CD14-positive monocyte (primary cell): ENCODE results near the gene MIEF1. TPM values are rescaled to one million over a fixed set of nuclear protein-coding genes. Genes with fewer than 3 reads are reported as not detected.

Source experiments
- DNase-seq, 3 donors: peaks; one replicate each; pipeline ENCODE4 v3.0.0-alpha.2; 2011 to 2022
- H2AFZ ChIP-seq: 2 replicates; pipeline ENCODE4 v1.6.0; 2012; ENCODE audit warnings: mild to moderate bottlenecking, low read depth, low read length, inconsistent platforms; ENCODE audit not compliant: insufficient read depth, poor library complexity, severe bottlenecking
- H3K27ac ChIP-seq, 2 donors: 1 replicate in 1 of 2; 2 replicates in 1 of 2; pipeline ENCODE4 v1.5.1; 2012 to 2013; ENCODE audit warnings: low read length in 2 of 2, control low read depth in 1 of 2, inconsistent platforms in 1 of 2, low read depth in 1 of 2, mild to moderate bottlenecking in 1 of 2
- H3K27me3 ChIP-seq, 2 donors: one replicate each; pipeline versions ENCODE4 v1.6.0 to v1.6.1; 2011 to 2013; ENCODE audit warnings: low read length in 2 of 2; ENCODE audit not compliant: control insufficient read depth in 2 of 2, insufficient read depth in 2 of 2
- H3K36me3 ChIP-seq, 2 donors: replicated peaks in 1 of 2; 1 replicate in 1 of 2; 2 replicates in 1 of 2; pipeline versions ENCODE4 v1.5.1 to v1.6.1; 2012 to 2013; ENCODE audit warnings: low read length in 2 of 2, control low read depth in 1 of 2, inconsistent platforms in 1 of 2, mild to moderate bottlenecking in 1 of 2; ENCODE audit not compliant: insufficient read depth in 2 of 2, control insufficient read depth in 1 of 2
- H3K4me1 ChIP-seq, 2 donors: 1 replicate in 1 of 2; 2 replicates in 1 of 2; pipeline versions ENCODE4 v1.5.1 to v1.6.1; 2012 to 2013; ENCODE audit warnings: low read length in 2 of 2, control low read depth in 1 of 2, inconsistent platforms in 1 of 2, mild to moderate bottlenecking in 1 of 2, moderate library complexity in 1 of 2; ENCODE audit not compliant: insufficient read depth in 2 of 2, control insufficient read depth in 1 of 2
- H3K4me2 ChIP-seq: replicated peaks from 2 replicates; pipeline ENCODE3; 2012; ENCODE audit warnings: low read length, moderate library complexity, mild to moderate bottlenecking; ENCODE audit not compliant: poor library complexity, severe bottlenecking; ENCODE audit errors: extremely low read depth
- H3K4me3 ChIP-seq, 3 experiments: fragments of 200-600 bp in 1 of 3; sonication (generic) in 1 of 3; replicated peaks in 1 of 3; 1 replicate in 2 of 3; 2 replicates in 1 of 3; pipeline ENCODE4 v1.5.1; 2011 to 2013; ENCODE audit warnings: low read length in 3 of 3, mild to moderate bottlenecking in 3 of 3, control low read depth in 2 of 3, low read depth in 2 of 3, inconsistent platforms in 1 of 3, moderate library complexity in 1 of 3
- H3K79me2 ChIP-seq: 2 replicates; pipeline ENCODE4 v1.6.0; 2012; ENCODE audit warnings: mild to moderate bottlenecking, control low read depth, inconsistent platforms, low read length, moderate library complexity; ENCODE audit not compliant: insufficient read depth
- H3K9ac ChIP-seq: 2 replicates; pipeline ENCODE4 v1.6.0; 2017; ENCODE audit warnings: low read length, mild to moderate bottlenecking; ENCODE audit not compliant: insufficient read depth, poor library complexity, severe bottlenecking
- H3K9me3 ChIP-seq, 2 donors: replicated peaks in 1 of 2; 1 replicate in 1 of 2; 2 replicates in 1 of 2; pipeline versions ENCODE4 v1.5.1 to v1.6.1; 2012 to 2013; ENCODE audit warnings: low read length in 2 of 2, control low read depth in 1 of 2; ENCODE audit not compliant: control insufficient read depth in 1 of 2, insufficient read depth in 1 of 2
- H4K20me1 ChIP-seq: 2 replicates; pipeline ENCODE4 v1.6.0; 2012; ENCODE audit warnings: mild to moderate bottlenecking, low read length, control low read depth, moderate library complexity; ENCODE audit not compliant: insufficient read depth
- H3K27ac Mint-ChIP-seq, 7 donors: one replicate each; pipeline ENCODE4 v1.8.0; 2020; ENCODE audit warnings: mild to moderate bottlenecking in 7 of 7, mixed read lengths in 7 of 7, moderate library complexity in 6 of 7, inconsistent platforms in 2 of 7
- H3K27me3 Mint-ChIP-seq, 3 donors: one replicate each; pipeline ENCODE4 v1.8.0; 2021 to 2022; ENCODE audit warnings: low read depth in 3 of 3, mild to moderate bottlenecking in 3 of 3, mixed read lengths in 3 of 3, moderate library complexity in 3 of 3, inconsistent platforms in 1 of 3
- H3K36me3 Mint-ChIP-seq, 2 donors: one replicate each; pipeline ENCODE4 v1.8.0; 2020; ENCODE audit warnings: mixed read lengths in 2 of 2, inconsistent platforms in 1 of 2, mild to moderate bottlenecking in 1 of 2
- H3K4me1 Mint-ChIP-seq: one replicate; pipeline ENCODE4 v1.8.0; 2020; ENCODE audit warnings: mild to moderate bottlenecking, mixed read lengths
- H3K4me3 Mint-ChIP-seq, 2 donors: one replicate each; pipeline ENCODE4 v1.8.0; 2020; ENCODE audit warnings: mild to moderate bottlenecking in 2 of 2, mixed read lengths in 2 of 2, moderate library complexity in 1 of 2
- H3K9me3 Mint-ChIP-seq, 7 donors: one replicate each; pipeline ENCODE4 v1.8.0; 2020 to 2022; ENCODE audit warnings: mixed read lengths in 7 of 7, mild to moderate bottlenecking in 6 of 7, moderate library complexity in 6 of 7, inconsistent platforms in 2 of 7
- WGBS: methylation state at CpG from one replicate; pipeline ENCODE4 v1.1.5; 2013; ENCODE audit warnings: missing lambda C conversion rate; ENCODE audit not compliant: insufficient coverage; 5-methylcytosine and 5-hydroxymethylcytosine counted together
- intact Hi-C, 2 donors: fragments of 100-400 bp; cut with micrococcal nuclease; formaldehyde crosslinking; loops; one replicate each; pipeline versions ENCODE4 v1.15.0 to v1.15.1; 2023
- polyA plus RNA-seq, 3 donors: library from polyadenylated mRNA; depleted of rRNA in 1 of 3; unstranded in 2 of 3; stranded (reverse) in 1 of 3; fragments of 300-500 nt in 2 of 3; fragments of >200 nt in 1 of 3; fragmentation: Illumina TruSeq in 2 of 3; gene quantifications; 1 replicate in 2 of 3; 2 replicates in 1 of 3; pipeline ENCODE4 v1.2.3, GENCODE V29; 2012 to 2021
- TF ChIP-seq, protein P1 (sequence below): fragments of 200-600 bp; IDR thresholded peaks from one replicate; pipeline ENCODE4 v1.8.0; 2022; ENCODE audit warnings: antibody characterized with exemption, mild to moderate bottlenecking

MIEF1 gene
- polyA plus RNA-seq, 3 donors, result 9.4 to 14.0 (median 13.3) TPM

DNA sequence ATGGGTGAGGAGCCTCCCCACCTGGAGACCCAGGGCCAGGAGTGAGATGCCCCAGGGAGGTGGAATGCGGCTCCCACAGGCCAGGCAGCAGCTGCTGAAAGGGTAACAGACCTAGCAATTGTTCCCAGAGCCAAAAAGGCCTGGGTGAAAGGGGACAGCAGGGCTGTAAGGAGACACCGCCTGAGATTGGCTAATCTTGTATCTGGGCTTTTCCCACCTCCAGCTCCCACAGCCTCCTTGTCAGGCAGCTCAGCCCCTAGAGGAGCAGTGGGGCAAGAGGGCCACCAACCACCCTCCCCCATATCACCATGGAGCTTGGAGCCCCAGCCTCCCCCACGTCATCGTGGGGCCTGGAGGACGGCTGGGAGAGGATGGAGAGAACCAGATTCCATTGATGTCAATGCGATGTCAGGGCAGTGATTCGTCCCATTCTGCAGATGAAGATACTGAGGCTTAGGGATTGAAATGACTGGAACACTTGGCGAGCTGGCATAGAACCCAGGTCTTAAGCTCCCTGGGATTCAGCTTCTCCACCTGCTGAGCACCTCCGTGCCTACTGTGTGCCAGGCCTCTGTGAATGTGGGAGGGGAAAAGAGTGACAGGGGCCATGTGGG is 48.2 kb upstream of the MIEF1 start:
- 78% methylated on average over 6 of the region's 9 CpGs for WGBS
- Mint-ChIP-seq H3K27me3 (peaks cover 44 to 46% (median 45%) of the 10 kb centered on the region in 3 donors), H3K4me3 (no peak overlapping the region), H3K36me3 (peaks cover 7 to 8% of the 10 kb centered on the region in 2 donors), H3K4me1 (peaks cover 6% of the 10 kb centered on the region), H3K9me3 (peaks cover 0 to 22% (median 16%) of the 10 kb centered on the region in 7 donors), H3K27ac (no peak overlapping the region)
- no peak overlapping the region for H2AFZ ChIP-seq
- H3K79me2 ChIP-seq, result no peaks in the 10 kb centered on the region
- no peak overlapping the region for H3K27ac ChIP-seq
- DNase-seq, result no peak
- no peaks in the 10 kb centered on the region for H3K36me3 ChIP-seq
- peaks cover 3 to 8% of the 10 kb centered on the region in 2 donors for H3K4me1 ChIP-seq
- no peaks in the 10 kb centered on the region for H4K20me1 ChIP-seq
- no peak overlapping the region for H3K4me2 ChIP-seq
- TF ChIP-seq, protein P1, sequence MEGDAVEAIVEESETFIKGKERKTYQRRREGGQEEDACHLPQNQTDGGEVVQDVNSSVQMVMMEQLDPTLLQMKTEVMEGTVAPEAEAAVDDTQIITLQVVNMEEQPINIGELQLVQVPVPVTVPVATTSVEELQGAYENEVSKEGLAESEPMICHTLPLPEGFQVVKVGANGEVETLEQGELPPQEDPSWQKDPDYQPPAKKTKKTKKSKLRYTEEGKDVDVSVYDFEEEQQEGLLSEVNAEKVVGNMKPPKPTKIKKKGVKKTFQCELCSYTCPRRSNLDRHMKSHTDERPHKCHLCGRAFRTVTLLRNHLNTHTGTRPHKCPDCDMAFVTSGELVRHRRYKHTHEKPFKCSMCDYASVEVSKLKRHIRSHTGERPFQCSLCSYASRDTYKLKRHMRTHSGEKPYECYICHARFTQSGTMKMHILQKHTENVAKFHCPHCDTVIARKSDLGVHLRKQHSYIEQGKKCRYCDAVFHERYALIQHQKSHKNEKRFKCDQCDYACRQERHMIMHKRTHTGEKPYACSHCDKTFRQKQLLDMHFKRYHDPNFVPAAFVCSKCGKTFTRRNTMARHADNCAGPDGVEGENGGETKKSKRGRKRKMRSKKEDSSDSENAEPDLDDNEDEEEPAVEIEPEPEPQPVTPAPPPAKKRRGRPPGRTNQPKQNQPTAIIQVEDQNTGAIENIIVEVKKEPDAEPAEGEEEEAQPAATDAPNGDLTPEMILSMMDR, result no peak
- no peak overlapping the region for H3K9ac ChIP-seq
- no peak overlapping the region for H3K4me3 ChIP-seq
- H3K27me3 ChIP-seq, result peaks cover 18 to 37% of the 10 kb centered on the region in 2 donors
- peaks cover 0 to 11% of the 10 kb centered on the region in 2 donors for H3K9me3 ChIP-seq
- intact Hi-C loops, result no loop called here

DNA sequence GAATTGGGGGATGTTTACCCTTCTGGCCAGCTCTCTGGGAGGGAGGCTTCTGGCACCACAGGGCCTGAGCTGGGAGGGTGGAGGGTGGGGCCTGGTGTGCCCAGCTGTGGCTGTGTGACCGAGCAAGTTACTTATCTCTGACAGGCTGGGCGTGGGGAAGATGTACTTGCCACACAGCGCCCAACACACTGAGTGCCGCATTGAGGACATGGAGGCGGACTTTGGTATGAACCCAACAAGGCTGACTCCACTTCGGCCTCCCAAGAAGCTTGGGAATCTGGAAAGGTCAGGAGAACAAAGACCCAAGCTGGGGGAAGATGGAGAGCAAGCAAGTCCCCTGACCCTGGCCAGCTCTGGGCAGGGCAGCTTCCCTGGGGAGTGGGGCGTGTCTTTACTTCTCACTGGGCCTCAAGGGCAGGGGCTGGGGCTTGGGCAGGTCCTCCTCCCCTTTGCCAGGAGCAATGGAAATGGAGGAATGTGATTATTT is 47.7 kb upstream of the MIEF1 start:
- peaks cover 0 to 22% (median 16%) of the 10 kb centered on the region in 7 donors for H3K9me3 Mint-ChIP-seq
- H3K4me3 Mint-ChIP-seq, result peak overlapping the region in 1 of 2 donors; percentile 85
- Histone ChIP-seq H3K4me2 (no peak overlapping the region), H4K20me1 (no peaks in the 10 kb centered on the region), H3K9me3 (peaks cover 0 to 11% of the 10 kb centered on the region in 2 donors), H3K4me3 (no peak overlapping the region), H3K27me3 (peaks cover 18 to 43% of the 10 kb centered on the region in 2 donors), H3K9ac (no peak overlapping the region), H3K79me2 (no peaks in the 10 kb centered on the region), H2AFZ (no peak overlapping the region), H3K4me1 (peaks cover 3 to 8% of the 10 kb centered on the region in 2 donors), H3K36me3 (no peaks in the 10 kb centered on the region), H3K27ac (no peak overlapping the region)
- peaks cover 6% of the 10 kb centered on the region for H3K4me1 Mint-ChIP-seq
- no peak for DNase-seq
- H3K36me3 Mint-ChIP-seq, result peaks cover 7 to 8% of the 10 kb centered on the region in 2 donors
- peaks cover 48 to 52% (median 51%) of the 10 kb centered on the region in 3 donors for H3K27me3 Mint-ChIP-seq
- TF ChIP-seq, protein P1, result no peak
- intact Hi-C loops, result no loop called here
- H3K27ac Mint-ChIP-seq, result no peak overlapping the region
- WGBS, result 72% methylated on average over 7 of the region's 7 CpGs
